GM23338 (cell line): Measurements from ENCODE around the gene RUSC2. TPM values are rescaled to one million over a fixed set of nuclear protein-coding genes. Genes with fewer than 3 reads are reported as not detected.

ENCODE experiments used
- ATAC-seq: fragments of 200-7000 bp; cut with Tn5 transposase; 3 replicates; pipeline ENCODE4 v1.9.1; 2020
- DNase-seq: peaks from one replicate; pipeline ENCODE4 v3.0.0-alpha.2; 2015; ENCODE audit warnings: low spot score
- H2AFZ ChIP-seq: fragments of 200-600 bp; sonication (generic); 2 replicates; pipeline ENCODE4 v1.8.0; 2016; ENCODE audit warnings: antibody characterized with exemption, mild to moderate bottlenecking, moderate library complexity
- H3F3A ChIP-seq: fragments of 200-600 bp; sonication (generic); replicated peaks from 2 replicates; pipeline ENCODE4 v1.8.0; 2017; ENCODE audit warnings: antibody characterized with exemption, mixed run types, low read depth
- H3K27ac ChIP-seq: fragments of 200-600 bp; sonication (generic); 2 replicates; pipeline ENCODE4 v1.6.1; 2016; ENCODE audit warnings: low read depth
- H3K27me3 ChIP-seq: fragments of 200-600 bp; sonication (generic); 2 replicates; pipeline ENCODE4 v1.8.0; 2016; ENCODE audit warnings: mild to moderate bottlenecking, mixed run types, moderate library complexity; ENCODE audit not compliant: insufficient read depth
- H3K36me3 ChIP-seq: fragments of 200-600 bp; sonication (generic); 2 replicates; pipeline ENCODE4 v1.8.0; 2016; ENCODE audit warnings: mild to moderate bottlenecking; ENCODE audit not compliant: insufficient read depth
- H3K4me1 ChIP-seq: fragments of 200-600 bp; sonication (generic); 2 replicates; pipeline ENCODE4 v1.8.0; 2016; ENCODE audit warnings: mild to moderate bottlenecking, moderate library complexity; ENCODE audit not compliant: insufficient read depth
- H3K4me2 ChIP-seq: fragments of 200-600 bp; sonication (generic); 2 replicates; pipeline ENCODE4 v1.7.1; 2017; ENCODE audit warnings: mixed run types
- H3K4me3 ChIP-seq: fragments of 200-600 bp; sonication (generic); 2 replicates; pipeline ENCODE4 v1.6.1; 2016; ENCODE audit warnings: mixed run types
- H3K79me2 ChIP-seq: fragments of 200-600 bp; sonication (generic); replicated peaks from 2 replicates; pipeline ENCODE4 v1.8.0; 2017; ENCODE audit warnings: mild to moderate bottlenecking; ENCODE audit not compliant: insufficient read depth
- H3K9me2 ChIP-seq: fragments of 200-600 bp; sonication (generic); 2 replicates; pipeline ENCODE4 v1.8.0; 2017; ENCODE audit not compliant: insufficient read depth
- H4K20me1 ChIP-seq: fragments of 200-600 bp; sonication (generic); replicated peaks from 2 replicates; pipeline ENCODE4 v1.8.0; 2017; ENCODE audit warnings: mild to moderate bottlenecking; ENCODE audit not compliant: insufficient read depth
- H3K27ac Mint-ChIP-seq: 2 replicates; pipeline ENCODE4 v1.8.0; 2020; ENCODE audit warnings: inconsistent platforms, mild to moderate bottlenecking, moderate library complexity, mixed read lengths
- H3K27me3 Mint-ChIP-seq: 3 replicates; pipeline ENCODE4 v1.8.0; 2022; ENCODE audit warnings: low read depth, mild to moderate bottlenecking, moderate library complexity, mixed read lengths, inconsistent platforms; ENCODE audit not compliant: insufficient read depth, poor library complexity
- H3K36me3 Mint-ChIP-seq: 3 replicates; pipeline ENCODE4 v1.8.0; 2021; ENCODE audit warnings: low read depth, mild to moderate bottlenecking, inconsistent platforms, moderate library complexity, mixed read lengths
- H3K4me1 Mint-ChIP-seq: 3 replicates; pipeline ENCODE4 v1.8.0; 2020; ENCODE audit warnings: mild to moderate bottlenecking, inconsistent platforms, mixed read lengths
- H3K4me3 Mint-ChIP-seq: 3 replicates; pipeline ENCODE4 v1.8.0; 2021; ENCODE audit warnings: moderate library complexity, mild to moderate bottlenecking, inconsistent platforms, mixed read lengths
- H3K9me3 Mint-ChIP-seq: 3 replicates; pipeline ENCODE4 v1.8.0; 2020; ENCODE audit warnings: moderate library complexity, mild to moderate bottlenecking, inconsistent platforms, mixed read lengths
- CREB1 ChIP-seq: fragments of 250-450 bp; sonication (Bioruptor Pico); IDR thresholded peaks from 2 replicates; pipeline ENCODE4 v1.5.0; 2020; ENCODE audit warnings: low read depth, mild to moderate bottlenecking, moderate library complexity
- CTCF ChIP-seq, 2 experiments: fragments of 200-600 bp in 1 of 2; sonication (generic) in 1 of 2; conservative IDR thresholded peaks; 2 replicates each; pipeline versions ENCODE4 v1.5.1 to v1.6.1; 2016 to 2017; ENCODE audit warnings: antibody characterized with exemption in 2 of 2, low read depth in 2 of 2, mild to moderate bottlenecking in 2 of 2, moderate library complexity in 1 of 2
- ETS1 ChIP-seq: IDR thresholded peaks from 2 replicates; pipeline ENCODE4 v1.6.1; 2016; ENCODE audit warnings: antibody characterized with exemption
- EZH2 ChIP-seq: fragments of 200-600 bp; sonication (generic); IDR thresholded peaks from one replicate; pipeline ENCODE4 v1.8.0; 2017; ENCODE audit warnings: antibody characterized with exemption, mild to moderate bottlenecking, low read depth; ENCODE audit not compliant: unreplicated experiment
- EZH2phosphoT487 ChIP-seq: fragments of 200-600 bp; sonication (generic); IDR thresholded peaks from one replicate; pipeline ENCODE4 v1.8.1; 2018; ENCODE audit warnings: antibody characterized with exemption; ENCODE audit not compliant: unreplicated experiment
- JUNB ChIP-seq: IDR thresholded peaks from one replicate; pipeline ENCODE4 v1.6.1; 2016; ENCODE audit warnings: antibody characterized with exemption; ENCODE audit not compliant: unreplicated experiment
- NANOG ChIP-seq: IDR thresholded peaks from 2 replicates; pipeline ENCODE4 v1.6.1; 2016; ENCODE audit warnings: antibody characterized with exemption, borderline replicate concordance
- POLR2AphosphoS5 ChIP-seq: IDR thresholded peaks from 2 replicates; pipeline ENCODE4 v1.6.1; 2016; ENCODE audit warnings: antibody characterized with exemption, low read depth
- REST ChIP-seq: IDR thresholded peaks from one replicate; pipeline ENCODE4 v1.6.1; 2018; ENCODE audit warnings: antibody characterized with exemption; ENCODE audit not compliant: unreplicated experiment
- STAT1 ChIP-seq: IDR thresholded peaks from one replicate; pipeline ENCODE4 v1.6.1; 2016; ENCODE audit warnings: antibody characterized with exemption; ENCODE audit not compliant: unreplicated experiment
- ZNF114 ChIP-seq: fragments of 250-450 bp; sonication (Bioruptor Pico); IDR thresholded peaks from 2 replicates; pipeline ENCODE4 v1.5.0; 2020; ENCODE audit warnings: mild to moderate bottlenecking, moderate library complexity
- ZNF331 ChIP-seq: fragments of 250-450 bp; sonication (Bioruptor Pico); IDR thresholded peaks from 2 replicates; pipeline ENCODE4 v1.5.0; 2020; ENCODE audit warnings: low read depth, mild to moderate bottlenecking, moderate library complexity
- ZNF462 ChIP-seq: fragments of 250-450 bp; sonication (Bioruptor Pico); IDR thresholded peaks from 2 replicates; pipeline ENCODE4 v1.5.0; 2020; ENCODE audit warnings: mild to moderate bottlenecking, moderate library complexity
- polyA plus RNA-seq: library from polyadenylated mRNA; unstranded; fragments of >200 nt; fragmentation: Nextera tagmentation; extraction: Ambion mirVana; gene quantifications from 2 replicates; pipeline ENCODE4 v1.2.1, GENCODE V29; 2016
- total RNA-seq: library from RNA; depleted of rRNA; stranded (reverse); fragments of >200 nt; shearing (Covaris generic); gene quantifications from 2 replicates; pipeline ENCODE4 v1.2.3, GENCODE V29; 2014

The RUSC2 gene
- total and polyA plus RNA-seq, 2 experiments from 2014 or later, result 3.0 to 8.2 TPM

GRCh38 chr9:35529161-35529823 lies 39.4 kb downstream of the RUSC2 start:
- Histone ChIP-seq H3K4me3 (no peak overlapping the region), H3K36me3 (no peaks in the 10 kb centered on the region), H3K4me2 (no peak overlapping the region), H3K79me2 (peaks cover 2% of the 10 kb centered on the region; the same call in 1 of the 2 replicates), H2AFZ (no peak overlapping the region), H3K27ac (no peak overlapping the region), H4K20me1 (no peaks in the 10 kb centered on the region; the same call in 1 of the 2 replicates), H3K4me1 (no peaks in the 10 kb centered on the region), H3F3A (no peaks in the 10 kb centered on the region), H3K27me3 (no peaks in the 10 kb centered on the region), H3K9me2 (no peaks in the 10 kb centered on the region)
- Mint-ChIP-seq H3K27ac (no peak overlapping the region), H3K27me3 (peaks cover 3% of the 10 kb centered on the region), H3K36me3 (no peaks in the 10 kb centered on the region), H3K4me1 (no peaks in the 10 kb centered on the region), H3K9me3 (no peaks in the 10 kb centered on the region), H3K4me3 (no peak overlapping the region)
- ATAC-seq (no peak), DNase-seq (no peak)
- TF ChIP-seq ZNF114, result no peak
- no peak for TF ChIP-seq ZNF331 (CRISPR knock-in tag)
- TF ChIP-seq CTCF (conservative IDR thresholded peaks at IDR 0.05; ENCODE audit: low read depth in 2 of 2), result no peak
- TF ChIP-seq EZH2phosphoT487, result no peak
- no peak for TF ChIP-seq POLR2AphosphoS5
- TF ChIP-seq JUNB, result no peak
- no peak for TF ChIP-seq ZNF462 (CRISPR knock-in tag)
- no peak for TF ChIP-seq CREB1 (CRISPR knock-in tag)
- TF ChIP-seq NANOG, result no peak
- no peak for TF ChIP-seq REST
- no peak for TF ChIP-seq EZH2
- TF ChIP-seq ETS1, result no peak
- no peak for TF ChIP-seq STAT1
